Mononuclear cell (primary cell): ENCODE measurements around the gene VENTX. TPM values are rescaled to one million over a fixed set of nuclear protein-coding genes. Genes with fewer than 3 reads are reported as not detected.

Experiments used
- H3K27me3 ChIP-seq: 2 replicates; pipeline ENCODE4 v1.6.0; 2011; ENCODE audit warnings: low read length, control low read depth; ENCODE audit not compliant: insufficient read depth
- H3K4me1 ChIP-seq: 2 replicates; pipeline ENCODE4 v1.5.1; 2011; ENCODE audit warnings: mild to moderate bottlenecking, low read length, control low read depth; ENCODE audit not compliant: insufficient read depth
- H3K4me3 ChIP-seq: 2 replicates; pipeline ENCODE4 v1.5.1; 2011; ENCODE audit warnings: mild to moderate bottlenecking, low read length, moderate library complexity
- H3K9me3 ChIP-seq: 2 replicates; pipeline ENCODE4 v1.5.1; 2011; ENCODE audit warnings: low read depth, mild to moderate bottlenecking, control low read depth, low read length
- total RNA-seq: library from RNA; depleted of rRNA; stranded (reverse); fragments of >200 nt; gene quantifications from one replicate; pipeline ENCODE4 v1.2.3, GENCODE V29; 2012

Gene VENTX
- total RNA-seq, 1 donor: 2.0 TPM

DNA sequence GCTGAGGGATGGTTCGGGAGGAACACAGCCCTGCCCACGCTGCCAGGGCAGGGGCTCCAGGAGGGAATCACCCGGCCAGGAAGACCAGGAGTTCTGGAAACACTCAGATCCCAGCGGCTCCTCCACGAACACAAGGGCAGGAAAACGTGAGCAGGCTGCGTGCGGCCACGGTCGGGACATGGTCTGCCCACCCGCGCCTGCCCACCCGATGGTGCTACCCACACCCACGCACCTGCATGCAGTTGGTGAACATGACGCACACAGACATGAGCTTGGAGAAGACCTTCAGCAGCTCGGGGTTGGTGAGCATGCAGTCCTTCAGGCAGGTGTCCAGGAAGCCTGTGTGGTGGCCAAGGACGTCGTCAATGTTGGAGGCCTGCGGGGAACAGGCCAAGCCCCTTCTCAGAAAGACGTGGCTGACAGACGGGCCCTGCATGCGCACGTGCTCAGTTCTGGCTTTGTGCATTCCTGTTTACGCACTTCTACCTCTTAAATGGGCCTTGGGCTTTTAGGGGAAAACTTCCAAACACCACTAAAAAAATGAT lies 45.3 kb downstream of the VENTX start:
- Histone ChIP-seq H3K4me1 (peaks cover 30% of the 10 kb centered on the region), H3K9me3 (no peaks in the 10 kb centered on the region)

GRCh38 chr10:133283931-133284330 lies 46.3 kb downstream of the VENTX start:
- Histone ChIP-seq H3K27me3 (no peaks in the 10 kb centered on the region), H3K9me3 (no peaks in the 10 kb centered on the region), H3K4me3 (no peak overlapping the region), H3K4me1 (peaks cover 20% of the 10 kb centered on the region)

More for the DNA sequence above, 45.3 kb downstream of the VENTX start:
- H3K27me3 ChIP-seq: no peaks in the 10 kb centered on the region
- no peak overlapping the region for H3K4me3 ChIP-seq

DNA sequence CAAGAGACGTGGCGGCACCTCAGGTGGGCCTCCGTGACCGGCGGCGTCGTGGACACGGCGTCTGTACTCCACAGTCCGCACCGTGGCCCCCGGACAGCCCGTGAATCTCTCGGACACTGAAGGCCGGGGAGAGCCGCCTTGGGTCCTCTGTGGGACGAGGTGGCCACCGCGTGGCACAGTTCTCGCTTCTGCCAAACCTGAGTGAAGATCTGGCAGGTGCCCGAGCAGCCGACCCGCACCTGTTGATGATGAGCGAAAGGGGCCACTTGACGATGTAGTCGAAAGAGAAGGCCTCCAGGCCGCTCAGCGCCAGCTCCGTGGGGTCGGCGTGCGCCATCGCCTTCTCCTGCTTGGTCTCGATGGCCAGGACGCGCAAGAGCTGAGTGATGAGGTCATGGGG lies 47.6 kb downstream of the VENTX start:
- Histone ChIP-seq H3K27me3 (no peaks in the 10 kb centered on the region), H3K4me3 (no peak overlapping the region), H3K9me3 (no peaks in the 10 kb centered on the region), H3K4me1 (peaks cover 7% of the 10 kb centered on the region)

GRCh38 chr10:133286366-133286765 lies 48.7 kb downstream of the VENTX start:
- Histone ChIP-seq H3K4me1 (no peaks in the 10 kb centered on the region), H3K9me3 (no peaks in the 10 kb centered on the region), H3K27me3 (no peaks in the 10 kb centered on the region), H3K4me3 (no peak overlapping the region)

- Histone ChIP-seq H3K4me3 (no peak overlapping the region), H3K4me1 (peaks cover 6% of the 10 kb centered on the region), H3K9me3 (no peaks in the 10 kb centered on the region), H3K27me3 (no peaks in the 10 kb centered on the region)
Measured at GRCh38 chr10:133287832-133288500, 50.3 kb downstream of the VENTX start.

DNA sequence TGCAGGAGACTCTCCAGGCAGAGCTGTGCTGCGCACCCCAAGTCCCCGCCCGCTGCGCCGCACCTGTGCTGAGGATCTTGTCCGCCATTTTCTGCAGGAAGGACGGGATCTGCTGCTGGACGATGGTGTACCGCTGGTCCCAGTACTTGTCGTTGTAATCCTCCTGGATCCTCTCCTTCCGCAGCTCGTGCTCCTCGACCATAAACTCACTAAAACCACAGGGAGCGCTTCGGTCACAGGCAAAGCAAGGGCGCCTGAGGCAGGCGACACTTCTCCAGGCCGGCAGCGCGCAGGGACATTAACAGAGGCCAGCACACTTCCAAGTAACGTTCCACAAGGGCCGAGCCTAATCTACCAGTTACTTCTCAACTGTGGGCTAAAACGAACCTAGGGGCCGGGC lies 52.1 kb downstream of the VENTX start:
- Histone ChIP-seq H3K27me3 (no peaks in the 10 kb centered on the region), H3K4me3 (no peak overlapping the region), H3K9me3 (no peaks in the 10 kb centered on the region), H3K4me1 (peaks cover 24% of the 10 kb centered on the region)

Other genes starting within 250 kb of the VENTX start
- not detected for gene ADGRA1, start 149.9 kb upstream of the VENTX start, total RNA-seq
- 0.94 TPM for gene KNDC1, start 77.6 kb upstream of the VENTX start, total RNA-seq
- not detected for gene UTF1, start 7.6 kb upstream of the VENTX start, total RNA-seq
- 84.9 TPM for gene ADAM8, start 39.0 kb downstream of the VENTX start, total RNA-seq
- 54.9 TPM for gene TUBGCP2, start 71.0 kb downstream of the VENTX start, total RNA-seq
- 16.8 TPM for gene ZNF511, start 71.1 kb downstream of the VENTX start, total RNA-seq
- 0.73 TPM for gene CALY, start 99.0 kb downstream of the VENTX start, total RNA-seq
- gene PRAP1, start 109.5 kb downstream of the VENTX start, total RNA-seq: not detected
- gene FUOM, start 120.2 kb downstream of the VENTX start, total RNA-seq: 7.1 TPM
- gene ECHS1, start 135.5 kb downstream of the VENTX start, total RNA-seq: 13.5 TPM
- 1.9 TPM for gene PAOX, start 141.4 kb downstream of the VENTX start, total RNA-seq
- 14.9 TPM for gene MTG1, start 156.3 kb downstream of the VENTX start, total RNA-seq
- under 0.01 TPM for gene SPRN, start 186.8 kb downstream of the VENTX start, total RNA-seq
- gene SCART1, start 216.1 kb downstream of the VENTX start, total RNA-seq: 1.5 TPM